H9 (cell line): ENCODE data around the gene SLC17A6. TPM values are rescaled to one million over a fixed set of nuclear protein-coding genes. Genes with fewer than 3 reads are reported as not detected.

Experiments
- DNase-seq: peaks from one replicate; pipeline ENCODE4 v3.0.0-alpha.2; 2017
- H2AFZ ChIP-seq: one replicate; pipeline ENCODE4 v1.6.1; 2013; ENCODE audit warnings: mild to moderate bottlenecking, low read length, control low read depth, moderate library complexity
- H2AK5ac ChIP-seq: 2 replicates; pipeline ENCODE4 v1.6.1; 2013; ENCODE audit warnings: low read length, control low read depth, mixed read lengths; ENCODE audit not compliant: insufficient read length
- H2BK120ac ChIP-seq: one replicate; pipeline ENCODE4 v1.6.1; 2013; ENCODE audit warnings: low read depth, mild to moderate bottlenecking, low read length, control low read depth, inconsistent platforms; ENCODE audit not compliant: poor library complexity, severe bottlenecking
- H2BK12ac ChIP-seq: 2 replicates; pipeline ENCODE4 v1.6.1; 2013; ENCODE audit warnings: low read length, control low read depth, mixed read lengths, low read depth; ENCODE audit not compliant: insufficient read length
- H2BK15ac ChIP-seq: 2 replicates; pipeline ENCODE4 v1.6.1; 2013; ENCODE audit warnings: low read depth, low read length, control low read depth
- H2BK20ac ChIP-seq: one replicate; pipeline ENCODE4 v1.6.1; 2013; ENCODE audit warnings: low read depth, mild to moderate bottlenecking, low read length, control low read depth, inconsistent platforms; ENCODE audit not compliant: poor library complexity, severe bottlenecking
- H2BK5ac ChIP-seq: 2 replicates; pipeline ENCODE4 v1.6.1; 2013; ENCODE audit warnings: low read length, control low read depth, mixed read lengths; ENCODE audit not compliant: insufficient read length
- H3K14ac ChIP-seq: 2 replicates; pipeline ENCODE4 v1.6.1; 2013; ENCODE audit warnings: low read length, control low read depth; ENCODE audit not compliant: insufficient read depth
- H3K18ac ChIP-seq: 2 replicates; pipeline ENCODE4 v1.6.1; 2013; ENCODE audit warnings: low read depth, mild to moderate bottlenecking, mixed read lengths, low read length, control low read depth; ENCODE audit not compliant: insufficient read length
- H3K23ac ChIP-seq: 2 replicates; pipeline ENCODE4 v1.6.1; 2013; ENCODE audit warnings: low read length, control low read depth, mixed read lengths, low read depth; ENCODE audit not compliant: insufficient read length
- H3K23me2 ChIP-seq: 2 replicates; pipeline ENCODE4 v1.6.1; 2013; ENCODE audit warnings: low read depth, mild to moderate bottlenecking, mixed read lengths, low read length, control low read depth; ENCODE audit not compliant: insufficient read length, poor library complexity, severe bottlenecking
- H3K27ac ChIP-seq: 2 replicates; pipeline ENCODE4 v1.5.1; 2013; ENCODE audit warnings: low read length, control low read depth, mixed read lengths, low read depth; ENCODE audit not compliant: insufficient read length
- H3K27me3 ChIP-seq: 2 replicates; pipeline ENCODE4 v1.6.1; 2013; ENCODE audit warnings: low read length, control low read depth, inconsistent platforms; ENCODE audit not compliant: insufficient read depth
- H3K4ac ChIP-seq: 2 replicates; pipeline ENCODE4 v1.6.1; 2013; ENCODE audit warnings: low read depth, mild to moderate bottlenecking, control low read depth, inconsistent platforms, low read length, moderate library complexity
- H3K4me1 ChIP-seq: 2 replicates; pipeline ENCODE4 v1.6.1; 2013; ENCODE audit warnings: low read length, control low read depth, inconsistent platforms; ENCODE audit not compliant: insufficient read depth
- H3K4me2 ChIP-seq: 2 replicates; pipeline ENCODE4 v1.6.1; 2013; ENCODE audit warnings: low read length, control low read depth, mixed read lengths; ENCODE audit not compliant: insufficient read length, insufficient read depth
- H3K56ac ChIP-seq: 2 replicates; pipeline ENCODE4 v1.6.1; 2013; ENCODE audit warnings: low read depth, mild to moderate bottlenecking, mixed read lengths, low read length, control low read depth; ENCODE audit not compliant: insufficient read length
- H3K79me1 ChIP-seq: 2 replicates; pipeline ENCODE4 v1.6.1; 2013; ENCODE audit warnings: low read depth, mild to moderate bottlenecking, moderate library complexity, low read length, control low read depth, inconsistent platforms; ENCODE audit not compliant: insufficient read depth, poor library complexity, severe bottlenecking
- H3K79me2 ChIP-seq: 2 replicates; pipeline ENCODE4 v1.6.1; 2013; ENCODE audit warnings: low read length, control low read depth, inconsistent platforms; ENCODE audit not compliant: insufficient read depth
- H3K9ac ChIP-seq: 2 replicates; pipeline ENCODE4 v1.6.1; 2013; ENCODE audit warnings: low read length, control low read depth, mixed read lengths; ENCODE audit not compliant: insufficient read length; ENCODE audit errors: extremely low read depth
- H3K9me3 ChIP-seq: one replicate; pipeline ENCODE4 v1.6.1; 2013; ENCODE audit warnings: low read depth, low read length, inconsistent platforms; ENCODE audit not compliant: control insufficient read depth
- H3T11ph ChIP-seq: one replicate; pipeline ENCODE4 v1.6.1; 2013; ENCODE audit warnings: mild to moderate bottlenecking, low read length, control low read depth, inconsistent platforms
- H4K20me1 ChIP-seq: one replicate; pipeline ENCODE4 v1.6.1; 2013; ENCODE audit not compliant: control insufficient read depth, insufficient read length, insufficient read depth
- H4K5ac ChIP-seq: 2 replicates; pipeline ENCODE4 v1.6.1; 2013; ENCODE audit warnings: low read depth, mild to moderate bottlenecking, mixed read lengths, low read length, control low read depth; ENCODE audit not compliant: insufficient read length
- H4K8ac ChIP-seq: replicated peaks from 2 replicates; pipeline ENCODE4 v1.6.1; 2013; ENCODE audit warnings: low read length, control low read depth, mixed read lengths, low read depth; ENCODE audit not compliant: insufficient read length
- H4K91ac ChIP-seq: 2 replicates; pipeline ENCODE4 v1.6.1; 2013; ENCODE audit warnings: low read depth, mild to moderate bottlenecking, moderate library complexity, mixed read lengths, low read length, control low read depth; ENCODE audit not compliant: insufficient read length
- H3K27ac Mint-ChIP-seq, 3 experiments: 2 replicates in 2 of 3; 3 replicates in 1 of 3; pipeline ENCODE4 v1.8.0; 2020 to 2021; ENCODE audit warnings: mixed read lengths in 3 of 3, mild to moderate bottlenecking in 1 of 3, moderate library complexity in 1 of 3
- H3K27me3 Mint-ChIP-seq: 2 replicates; pipeline ENCODE4 v1.8.0; 2021; ENCODE audit warnings: low read depth, mild to moderate bottlenecking, moderate library complexity, mixed read lengths
- H3K36me3 Mint-ChIP-seq, 3 experiments: 2 replicates in 2 of 3; 3 replicates in 1 of 3; pipeline ENCODE4 v1.8.0; 2020 to 2021; ENCODE audit warnings: low read depth in 3 of 3, mixed read lengths in 3 of 3; ENCODE audit not compliant: insufficient read depth in 1 of 3
- H3K4me1 Mint-ChIP-seq, 2 experiments: 2 replicates each; pipeline ENCODE4 v1.8.0; 2020; ENCODE audit warnings: mixed read lengths in 2 of 2
- H3K4me3 Mint-ChIP-seq, 2 experiments: 2 replicates in 1 of 2; 3 replicates in 1 of 2; pipeline ENCODE4 v1.8.0; 2020 to 2021; ENCODE audit warnings: mild to moderate bottlenecking in 2 of 2, mixed read lengths in 2 of 2, moderate library complexity in 1 of 2
- H3K9me3 Mint-ChIP-seq, 2 experiments: 2 replicates in 1 of 2; 3 replicates in 1 of 2; pipeline ENCODE4 v1.8.0; 2020; ENCODE audit warnings: mild to moderate bottlenecking in 2 of 2, mixed read lengths in 2 of 2, moderate library complexity in 1 of 2
- CTCF ChIP-seq: fragments of 200-600 bp; sonication (generic); conservative IDR thresholded peaks from 3 replicates; pipeline ENCODE4 v1.8.0; 2021; ENCODE audit warnings: antibody characterized with exemption, mild to moderate bottlenecking
- total RNA-seq: library from RNA; stranded (reverse); gene quantifications from 2 replicates; pipeline ENCODE4 v1.2.1, GENCODE V29; 2021

The SLC17A6 gene
- total RNA-seq, 1 experiment from 2014 or later = not detected

- H3K23me2 ChIP-seq = no peaks in the 10 kb centered on the region
- DNase-seq = no peak
- no peak overlapping the region for H3K27ac Mint-ChIP-seq
These were observed 54.4 kb downstream of the SLC17A6 start for GRCh38 chr11:22392561-22392960.

More at GRCh38 chr11:22392561-22392960, 54.4 kb downstream of the SLC17A6 start:
- no peak overlapping the region for H3K23ac ChIP-seq
- Mint-ChIP-seq H3K4me1 (no peaks in the 10 kb centered on the region), H3K27me3 (no peaks in the 10 kb centered on the region; the same call in 1 of the 2 replicates), H3K4me3 (no peak overlapping the region), H3K9me3 (no peaks in the 10 kb centered on the region), H3K36me3 (no peaks in the 10 kb centered on the region)
- TF ChIP-seq CTCF = no peak
- H4K20me1 ChIP-seq = no peaks in the 10 kb centered on the region
- H2BK5ac ChIP-seq = no peak overlapping the region
- no peak overlapping the region for H3K56ac ChIP-seq
- no peak overlapping the region for H4K5ac ChIP-seq
- H3K79me2 ChIP-seq = no peaks in the 10 kb centered on the region
- no peaks in the 10 kb centered on the region for H3K79me1 ChIP-seq
- H3K4me2 ChIP-seq = no peak overlapping the region
- no peak overlapping the region for H3K9ac ChIP-seq
- H4K8ac ChIP-seq = no peak overlapping the region
- no peak overlapping the region for H4K91ac ChIP-seq
- H3K9me3 ChIP-seq = no peaks in the 10 kb centered on the region
- no peak overlapping the region for H2BK20ac ChIP-seq
- H3K14ac ChIP-seq = no peak overlapping the region
- H3K4me1 ChIP-seq = no peaks in the 10 kb centered on the region; the same call in 1 of the 2 replicates
- no peak overlapping the region for H3K27ac ChIP-seq
- no peak overlapping the region for H2BK120ac ChIP-seq
- H3T11ph ChIP-seq = no peak overlapping the region
- H2AFZ ChIP-seq = no peak overlapping the region
- no peak overlapping the region for H3K18ac ChIP-seq
- H3K27me3 ChIP-seq = no peaks in the 10 kb centered on the region
- H3K4ac ChIP-seq = no peak overlapping the region
- no peak overlapping the region for H2AK5ac ChIP-seq
- no peak overlapping the region for H2BK12ac ChIP-seq
- H2BK15ac ChIP-seq = no peak overlapping the region
